IPS-11a (cell line): ENCODE measurements around the gene S100A12.
"Not testable (repeated sequence)": the region's sequence is repeated elsewhere in the genome, so short reads cannot be mapped to it uniquely, and the experiment has no call there.

ENCODE experiments used
- H3K4me3 ChIP-seq: one replicate; pipeline ENCODE4 v1.5.1; 2013; ENCODE audit warnings: low read depth, low read length, control low read depth

The S100A12 gene

GRCh38 chr1:153354515-153355193 lies 20.8 kb downstream of the S100A12 start:
- H3K4me3 ChIP-seq = no peak overlapping the region

DNA sequence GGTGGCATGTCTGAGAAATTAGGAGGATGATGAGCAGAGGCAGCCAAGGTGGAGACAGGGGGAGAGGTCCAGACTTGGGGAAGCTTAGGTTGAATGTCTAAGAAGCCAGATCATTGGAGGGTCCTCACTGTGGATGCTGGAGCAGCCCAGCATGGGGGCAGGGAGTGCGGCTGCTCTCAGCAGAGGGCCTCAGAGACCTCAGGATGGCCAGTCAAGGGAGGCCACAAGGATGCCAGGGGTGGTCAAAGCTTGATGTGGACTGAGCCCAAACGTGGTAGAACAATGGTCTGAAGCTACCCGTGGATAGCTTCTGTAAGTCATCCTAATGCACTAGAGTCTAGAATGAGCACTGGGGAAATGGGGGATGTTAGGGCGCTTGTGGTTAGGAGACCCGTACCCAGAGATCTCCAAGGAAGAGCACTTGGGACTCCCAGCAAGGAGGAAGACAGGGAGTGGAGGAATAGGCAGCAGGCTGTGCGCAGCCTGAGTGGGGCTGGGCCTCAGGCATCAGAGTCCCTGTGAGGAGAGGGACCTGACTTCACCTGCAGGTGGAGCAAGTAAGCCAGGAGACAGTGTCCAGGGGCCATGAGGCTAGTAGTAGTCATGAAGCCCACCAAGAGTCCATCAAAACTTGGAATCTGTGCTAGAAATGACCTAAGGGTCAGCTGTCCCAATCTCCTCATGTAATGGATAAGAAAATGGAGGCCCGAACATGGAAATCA lies 22.0 kb downstream of the S100A12 start:
- H3K4me3 ChIP-seq = no peak overlapping the region

DNA sequence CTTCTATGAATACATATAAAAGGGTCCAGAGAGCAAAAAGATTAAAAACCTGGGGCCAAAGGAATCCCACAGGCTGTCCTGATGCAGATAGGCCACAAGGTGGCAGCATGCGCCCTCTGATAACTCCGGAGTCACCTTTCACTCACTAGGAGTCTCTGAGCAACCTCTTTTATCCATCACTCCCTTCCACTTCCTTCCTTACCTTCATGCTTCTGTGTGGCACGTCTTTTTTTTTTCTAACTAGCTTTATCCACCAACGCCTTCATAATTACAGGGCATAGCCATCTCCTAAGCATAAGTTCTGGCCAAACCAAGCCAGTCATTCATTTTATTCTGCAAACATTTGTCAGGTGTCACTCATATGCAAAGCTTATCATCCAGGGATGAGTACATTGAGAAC lies 22.9 kb downstream of the S100A12 start:
- H3K4me3 ChIP-seq = no peak overlapping the region

DNA sequence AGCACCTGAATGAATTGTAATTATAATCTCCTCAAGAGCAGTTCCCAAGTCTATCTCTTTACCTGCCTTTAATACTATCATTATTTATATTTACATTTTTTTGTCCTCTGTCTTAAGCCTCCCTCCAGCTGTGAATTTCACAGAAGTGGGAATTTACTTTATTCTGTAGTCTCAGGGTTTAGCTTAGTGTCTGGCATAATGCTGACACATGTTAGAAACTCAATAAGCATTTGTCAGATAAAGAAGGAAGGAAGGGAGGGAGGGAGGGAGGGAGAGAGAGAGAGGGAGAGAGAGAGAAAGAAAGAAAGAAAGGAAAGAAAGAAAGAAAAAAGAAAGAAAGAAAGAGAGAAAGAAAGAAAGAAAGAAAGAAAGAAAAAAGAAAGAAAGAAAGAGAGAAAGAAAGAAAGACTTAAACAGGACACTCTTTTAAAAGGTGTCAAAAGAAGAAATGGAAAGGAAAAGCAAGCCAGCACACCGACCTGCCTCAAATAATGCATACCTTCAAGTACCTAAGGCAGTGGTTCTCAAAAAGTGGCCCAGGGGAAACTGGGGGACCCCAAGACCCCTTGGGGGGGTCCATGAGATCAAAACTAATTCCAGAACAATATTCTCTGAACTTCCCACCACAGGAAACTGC lies 25.0 kb downstream of the S100A12 start:
- H3K4me3 ChIP-seq = no peak overlapping the region

DNA sequence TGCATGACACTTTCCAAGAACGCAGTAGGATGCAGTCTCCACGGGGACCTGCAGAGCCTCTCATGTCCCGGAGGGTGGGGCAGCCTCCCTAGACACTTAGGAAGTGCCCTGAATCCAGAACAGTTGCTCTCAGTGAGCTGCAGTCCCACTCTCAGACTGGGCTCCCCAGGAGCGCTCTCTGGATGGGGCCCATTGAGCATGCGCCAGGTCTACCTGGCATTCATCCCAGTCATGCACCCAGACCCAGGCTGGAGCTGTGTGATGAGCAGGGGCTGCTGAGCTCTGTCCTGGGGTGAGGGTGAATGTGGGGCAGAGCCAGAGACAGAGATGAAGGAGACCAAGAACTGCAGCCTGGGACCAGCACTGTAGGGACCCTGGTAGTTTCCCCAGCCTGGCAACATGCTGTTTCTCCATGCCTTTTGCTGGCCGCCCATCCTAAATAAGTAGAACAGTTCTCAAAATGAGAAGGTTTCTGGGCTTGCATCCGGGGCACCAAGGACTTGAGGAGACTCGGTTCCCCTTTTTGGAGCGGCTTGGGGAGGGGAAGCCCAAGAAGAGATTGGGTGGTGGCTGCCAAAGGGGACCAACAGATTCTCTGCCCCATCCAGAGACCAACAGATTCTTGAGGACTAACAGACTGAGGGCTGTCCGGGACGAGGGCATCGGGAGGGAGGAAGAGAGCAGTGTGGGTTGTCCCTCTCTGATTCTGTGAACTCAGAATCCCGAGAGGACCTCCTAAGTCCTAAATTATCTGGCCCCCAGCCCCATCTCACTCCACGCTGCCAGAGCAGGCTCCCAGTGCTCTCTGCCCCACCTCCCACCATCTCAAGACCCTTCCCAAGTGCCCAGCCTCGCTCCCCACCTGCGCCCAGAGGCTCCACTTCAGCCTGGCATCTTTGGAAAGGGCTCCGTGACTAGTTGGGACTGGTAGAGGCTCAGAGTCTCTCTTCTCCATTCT lies 25.8 kb downstream of the S100A12 start:
- H3K4me3 ChIP-seq = no peak overlapping the region

GRCh38 chr1:153348511-153349362 lies 26.7 kb downstream of the S100A12 start, which contains the start of gene PGLYRP4:
PGLYRP4 (minus strand) TSS chr1:153348841; CDS start chr1:153347932, 909 bp downstream.
- no peak within 1 kb of the TSS for H3K4me3 ChIP-seq

- no peak overlapping the region for H3K4me3 ChIP-seq
These were observed 27.6 kb downstream of the S100A12 start for GRCh38 chr1:153347856-153348255.

- H3K4me3 ChIP-seq = not testable (repeated sequence)
These were observed 28.4 kb downstream of the S100A12 start for GRCh38 chr1:153347049-153347448.

- H3K4me3 ChIP-seq = no peak overlapping the region
These were observed 29.2 kb downstream of the S100A12 start for GRCh38 chr1:153346077-153346723.

GRCh38 chr1:153345187-153346076 lies 30.0 kb downstream of the S100A12 start:
- H3K4me3 ChIP-seq = no peak overlapping the region

DNA sequence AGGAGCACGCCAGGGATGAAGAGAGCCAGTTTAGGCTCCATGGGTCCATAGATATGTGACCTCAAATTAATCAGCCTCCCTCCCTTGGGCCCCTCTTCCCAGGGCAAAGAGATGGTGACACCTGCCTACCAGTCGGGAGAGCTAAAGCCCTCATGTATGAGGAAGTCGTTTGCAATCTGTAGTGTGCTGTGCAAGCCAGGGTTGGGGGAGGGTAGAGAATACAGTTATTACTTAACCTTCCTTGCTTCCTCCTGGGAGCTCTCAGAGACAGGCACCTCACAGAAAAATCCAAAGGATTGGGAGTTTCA lies 30.7 kb downstream of the S100A12 start:
- H3K4me3 ChIP-seq = no peak overlapping the region

DNA sequence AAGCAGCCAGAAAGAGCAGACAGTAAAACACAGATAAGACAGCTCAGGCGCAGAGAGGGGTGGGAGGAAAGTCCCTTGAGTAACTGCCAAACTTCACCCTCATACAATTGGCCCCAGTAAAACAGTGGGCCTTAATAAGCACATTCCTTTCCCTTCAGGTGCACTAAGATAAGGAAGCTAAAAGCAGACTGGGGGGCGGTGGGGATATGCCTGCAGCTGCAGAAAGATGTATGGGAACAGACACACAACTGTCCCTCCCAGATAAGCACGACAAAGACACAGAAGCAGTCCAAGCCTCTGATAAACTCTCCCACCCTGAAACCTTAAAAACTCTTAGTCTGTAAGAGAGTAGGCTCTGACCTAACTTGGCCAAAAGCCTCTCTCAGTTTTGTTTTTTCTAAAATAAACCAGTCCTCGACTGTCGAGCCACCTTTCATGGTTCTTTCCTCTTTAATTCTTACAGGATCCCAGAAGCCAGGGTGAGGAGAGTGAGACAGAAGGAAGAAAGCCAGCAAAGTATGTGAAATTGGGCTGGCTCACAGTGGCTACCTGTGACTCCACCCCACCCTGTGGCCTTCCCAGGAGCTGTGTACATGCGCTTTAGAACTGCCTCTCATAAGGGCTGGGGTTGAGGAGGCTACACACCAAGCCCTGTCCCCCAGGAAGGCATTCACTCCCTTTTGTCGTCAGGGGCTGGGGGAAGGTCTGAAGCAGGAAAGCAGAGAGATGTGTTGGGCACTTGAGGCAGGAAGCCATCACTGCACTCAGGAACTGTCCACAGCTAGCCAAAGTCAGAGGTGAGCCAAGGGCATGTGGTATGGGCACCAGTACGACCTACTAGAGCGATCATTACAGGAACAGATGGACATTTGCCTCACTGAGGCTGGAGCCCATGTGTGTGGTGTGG lies 31.4 kb downstream of the S100A12 start:
- no peak overlapping the region for H3K4me3 ChIP-seq

- H3K4me3 ChIP-seq = no peak overlapping the region
These were observed 32.3 kb downstream of the S100A12 start for GRCh38 chr1:153343040-153343681.

DNA sequence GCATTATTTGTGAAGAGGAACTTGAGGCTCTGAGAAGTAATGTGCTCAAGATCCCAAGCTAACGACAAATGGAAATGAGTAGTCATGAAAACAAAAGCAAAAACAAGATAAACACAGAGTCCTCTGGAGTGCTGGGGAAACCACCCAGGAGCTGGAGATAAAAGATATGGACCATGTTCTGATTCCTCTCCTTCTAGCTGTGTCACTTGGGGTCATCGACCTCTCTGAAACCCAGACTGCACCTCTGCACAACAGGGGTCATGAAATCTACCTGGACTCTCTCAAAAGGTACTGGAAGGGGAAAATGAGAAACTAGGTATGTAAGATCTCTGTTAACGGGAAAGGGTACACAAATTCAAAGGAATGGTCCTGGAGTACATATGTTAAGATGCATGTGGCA lies 33.2 kb downstream of the S100A12 start:
- no peak overlapping the region for H3K4me3 ChIP-seq

GRCh38 chr1:153341431-153341934 lies 33.9 kb downstream of the S100A12 start:
- H3K4me3 ChIP-seq = no peak overlapping the region

DNA sequence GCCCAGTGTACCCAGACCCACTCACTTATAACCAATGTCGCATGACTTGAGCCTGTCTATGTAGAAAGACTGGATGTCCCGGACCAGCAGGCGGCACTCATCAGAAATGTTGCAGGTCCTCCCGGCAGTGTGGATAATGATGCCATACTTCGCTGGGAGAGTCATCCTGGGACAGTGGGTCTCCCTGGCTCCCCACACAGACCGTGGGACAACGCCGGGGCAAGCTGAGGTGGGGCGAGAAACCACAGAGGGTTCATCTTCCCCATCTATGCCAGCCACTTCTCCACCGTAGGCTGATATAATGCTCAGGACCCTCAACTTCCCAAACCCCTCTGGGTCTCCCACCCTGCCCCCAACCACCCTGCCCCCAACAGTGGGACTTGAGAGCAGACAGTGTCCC lies 35.1 kb downstream of the S100A12 start:
- no peak overlapping the region for H3K4me3 ChIP-seq

GRCh38 chr1:153339802-153340201 lies 35.6 kb downstream of the S100A12 start:
- no peak overlapping the region for H3K4me3 ChIP-seq
